Trophoblast cell (in vitro differentiated cells and primary cell): ENCODE data around the gene CCSAP.

ENCODE experiments used
- DNase-seq, 2 donors: peaks; one replicate each; pipeline ENCODE4 v3.0.0-alpha.2; 2016
- H2AFZ ChIP-seq: 2 replicates; pipeline ENCODE4 v1.6.1; 2013; ENCODE audit warnings: low read length, moderate library complexity, mild to moderate bottlenecking; ENCODE audit not compliant: insufficient read depth, poor library complexity
- H2AK5ac ChIP-seq: 2 replicates; pipeline ENCODE4 v1.6.1; 2013; ENCODE audit warnings: mild to moderate bottlenecking, low read length
- H2BK120ac ChIP-seq: 2 replicates; pipeline ENCODE4 v1.6.1; 2013; ENCODE audit warnings: low read length, mild to moderate bottlenecking, moderate library complexity; ENCODE audit not compliant: insufficient read depth, poor library complexity
- H2BK12ac ChIP-seq: 2 replicates; pipeline ENCODE4 v1.6.1; 2013; ENCODE audit warnings: mild to moderate bottlenecking, low read length, moderate library complexity
- H2BK5ac ChIP-seq: 2 replicates; pipeline ENCODE4 v1.6.1; 2013; ENCODE audit warnings: low read length, low read depth, moderate library complexity, mild to moderate bottlenecking; ENCODE audit not compliant: poor library complexity
- H3K14ac ChIP-seq: 2 replicates; pipeline ENCODE4 v1.6.1; 2013; ENCODE audit warnings: mild to moderate bottlenecking, low read length
- H3K18ac ChIP-seq: 2 replicates; pipeline ENCODE4 v1.6.1; 2013; ENCODE audit warnings: mild to moderate bottlenecking, low read length
- H3K23ac ChIP-seq: 2 replicates; pipeline ENCODE4 v1.6.1; 2013; ENCODE audit warnings: low read length
- H3K27ac ChIP-seq: 2 replicates; pipeline ENCODE4 v1.5.1; 2013; ENCODE audit warnings: low read depth, mild to moderate bottlenecking, inconsistent platforms, low read length, moderate library complexity
- H3K27me3 ChIP-seq: 2 replicates; pipeline ENCODE4 v1.6.1; 2013; ENCODE audit warnings: inconsistent platforms, mild to moderate bottlenecking, low read length, moderate library complexity; ENCODE audit not compliant: insufficient read depth
- H3K36me3 ChIP-seq, 2 experiments: 1 replicate in 1 of 2; 2 replicates in 1 of 2; pipeline ENCODE4 v1.6.1; 2013; ENCODE audit warnings: low read length in 2 of 2, mild to moderate bottlenecking in 2 of 2, moderate library complexity in 1 of 2; ENCODE audit not compliant: insufficient read depth in 2 of 2, control insufficient read depth in 1 of 2
- H3K4ac ChIP-seq: 2 replicates; pipeline ENCODE4 v1.6.1; 2013; ENCODE audit warnings: low read depth, mild to moderate bottlenecking, low read length, moderate library complexity
- H3K4me1 ChIP-seq, 2 experiments: 1 replicate in 1 of 2; 2 replicates in 1 of 2; pipeline ENCODE4 v1.6.1; 2013; ENCODE audit warnings: low read length in 2 of 2, mild to moderate bottlenecking in 2 of 2, moderate library complexity in 1 of 2; ENCODE audit not compliant: insufficient read depth in 2 of 2, control insufficient read depth in 1 of 2
- H3K4me2 ChIP-seq: 2 replicates; pipeline ENCODE4 v1.6.1; 2013; ENCODE audit warnings: inconsistent platforms, mild to moderate bottlenecking, low read length, moderate library complexity
- H3K4me3 ChIP-seq: 2 replicates; pipeline ENCODE4 v1.5.1; 2013; ENCODE audit warnings: mild to moderate bottlenecking, low read depth, low read length, inconsistent platforms
- H3K79me1 ChIP-seq: one replicate; pipeline ENCODE4 v1.6.1; 2013; ENCODE audit warnings: low read length
- H3K79me2 ChIP-seq: 2 replicates; pipeline ENCODE4 v1.6.1; 2013; ENCODE audit warnings: low read length, mild to moderate bottlenecking; ENCODE audit not compliant: control insufficient read depth, insufficient read depth, poor library complexity
- H3K9ac ChIP-seq: 2 replicates; pipeline ENCODE4 v1.6.1; 2013; ENCODE audit warnings: mild to moderate bottlenecking, low read length
- H3K9me3 ChIP-seq: 2 replicates; pipeline ENCODE4 v1.6.1; 2013; ENCODE audit warnings: low read depth, mild to moderate bottlenecking, control low read depth, inconsistent platforms, low read length; ENCODE audit not compliant: insufficient read depth
- H4K12ac ChIP-seq: 2 replicates; pipeline ENCODE4 v1.6.1; 2013; ENCODE audit warnings: low read depth, mild to moderate bottlenecking, low read length, moderate library complexity
- H4K8ac ChIP-seq: 2 replicates; pipeline ENCODE4 v1.6.1; 2013; ENCODE audit warnings: low read depth, mild to moderate bottlenecking, low read length, moderate library complexity
- H4K91ac ChIP-seq: one replicate; pipeline ENCODE4 v1.6.1; 2013; ENCODE audit warnings: low read depth, mild to moderate bottlenecking, low read length, moderate library complexity
- WGBS: extraction: QIAGEN DNeasy Blood & Tissue Kit; methylation state at CpG from one replicate; pipeline ENCODE4 v1.1.7; 2013; ENCODE audit warnings: missing lambda C conversion rate; ENCODE audit not compliant: insufficient read length, insufficient coverage; ENCODE audit errors: extremely low coverage; 5-methylcytosine and 5-hydroxymethylcytosine counted together

CCSAP gene

DNA sequence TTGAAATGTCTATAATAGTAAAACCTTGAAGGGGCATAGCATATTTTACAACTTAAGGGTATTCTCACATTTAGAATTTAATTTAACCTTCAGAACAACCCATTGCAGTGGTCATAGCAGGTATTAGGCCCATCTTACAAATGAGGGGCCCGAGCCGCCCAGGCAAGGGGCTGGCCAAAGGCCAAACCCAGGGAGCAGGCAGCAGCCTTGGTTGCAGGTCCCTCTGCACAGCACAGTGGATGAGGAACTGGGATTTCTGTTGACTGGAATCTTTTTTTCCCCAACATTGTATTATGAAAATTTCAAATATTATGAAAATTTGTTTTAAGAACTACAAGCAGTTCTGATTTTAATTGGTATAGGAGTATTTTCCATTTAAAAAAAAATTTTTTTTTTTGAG, 33.2 kb downstream of the CCSAP start:
- Histone ChIP-seq H3K14ac (no peak overlapping the region), H4K12ac (no peak overlapping the region), H3K79me1 (no peaks in the 10 kb centered on the region), H3K79me2 (no peaks in the 10 kb centered on the region), H3K9me3 (no peaks in the 10 kb centered on the region), H3K23ac (no peak overlapping the region), H3K18ac (no peak overlapping the region), H3K9ac (no peak overlapping the region), H4K91ac (no peak overlapping the region), H2BK12ac (no peak overlapping the region), H2AFZ (no peak overlapping the region), H3K4me1 (no peaks in the 10 kb centered on the region), H3K27me3 (no peaks in the 10 kb centered on the region), H4K8ac (no peak overlapping the region), H2BK5ac (no peak overlapping the region), H2BK120ac (no peak overlapping the region), H2AK5ac (no peak overlapping the region), H3K4ac (no peak overlapping the region), H3K36me3 (peaks cover 6 to 8% of the 10 kb centered on the region in 2 experiments), H3K27ac (no peak overlapping the region), H3K4me2 (no peak overlapping the region), H3K4me3 (no peak overlapping the region)
- DNase-seq = no peak
- whole genome bisulfite sequencing = no CpG with 5 or more reads among the region's 2 CpGs

DNA sequence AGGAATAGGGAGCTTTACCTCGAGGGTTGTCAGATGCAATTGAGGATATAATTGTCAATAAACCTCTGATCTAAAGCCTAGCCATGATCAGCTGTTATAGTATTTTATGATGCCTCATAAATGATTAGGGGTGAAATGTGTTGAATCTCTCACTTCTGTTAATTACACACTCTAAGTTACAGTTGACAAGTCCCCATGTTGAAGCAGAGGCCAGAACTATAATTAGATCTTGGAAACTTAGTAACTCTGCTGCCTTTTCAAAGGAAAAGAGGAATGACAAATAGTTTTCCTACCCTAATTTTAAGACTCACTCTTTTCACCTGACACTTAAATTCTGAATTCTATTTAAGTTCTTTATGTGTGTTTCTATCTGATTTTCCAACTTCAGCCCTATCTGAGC, 33.8 kb downstream of the CCSAP start:
- H2AK5ac ChIP-seq = no peak overlapping the region
- no peak overlapping the region for H3K9ac ChIP-seq
- no CpG with 5 or more reads among the region's 1 CpG for WGBS
- H3K4me2 ChIP-seq = no peak overlapping the region
- no peak overlapping the region for H4K91ac ChIP-seq
- no peak overlapping the region for H3K27ac ChIP-seq
- H4K8ac ChIP-seq = no peak overlapping the region
- H3K4me3 ChIP-seq = no peak overlapping the region
- H2BK120ac ChIP-seq = no peak overlapping the region
- H3K4ac ChIP-seq = no peak overlapping the region
- H3K36me3 ChIP-seq = peaks cover 8% of the 10 kb centered on the region in 2 experiments
- no peaks in the 10 kb centered on the region for H3K9me3 ChIP-seq
- H3K4me1 ChIP-seq = no peaks in the 10 kb centered on the region
- no peak overlapping the region for H2BK5ac ChIP-seq
- no peaks in the 10 kb centered on the region for H3K79me1 ChIP-seq
- H2AFZ ChIP-seq = no peak overlapping the region
- no peak overlapping the region for H3K14ac ChIP-seq
- H3K79me2 ChIP-seq = no peaks in the 10 kb centered on the region
- no peak overlapping the region for H2BK12ac ChIP-seq
- no peak overlapping the region for H4K12ac ChIP-seq
- no peak overlapping the region for H3K18ac ChIP-seq
- H3K27me3 ChIP-seq = no peaks in the 10 kb centered on the region
- H3K23ac ChIP-seq = no peak overlapping the region
- no peak for DNase-seq

- no CpG with 5 or more reads among the region's 2 CpGs for WGBS
- H3K9ac ChIP-seq = no peak overlapping the region
- H3K9me3 ChIP-seq = no peaks in the 10 kb centered on the region
- H2BK120ac ChIP-seq = no peak overlapping the region
- H3K14ac ChIP-seq = no peak overlapping the region
- H4K12ac ChIP-seq = no peak overlapping the region
- no peak overlapping the region for H3K4me2 ChIP-seq
- H3K27me3 ChIP-seq = no peaks in the 10 kb centered on the region
- no peak for DNase-seq
- no peak overlapping the region for H2AK5ac ChIP-seq
- H3K36me3 ChIP-seq = peaks cover 12 to 15% of the 10 kb centered on the region in 2 experiments
- no peaks in the 10 kb centered on the region for H3K79me2 ChIP-seq
- no peak overlapping the region for H2BK5ac ChIP-seq
- H3K4me3 ChIP-seq = no peak overlapping the region
- H3K27ac ChIP-seq = no peak overlapping the region
- no peak overlapping the region for H2BK12ac ChIP-seq
- H3K4ac ChIP-seq = no peak overlapping the region
- H4K8ac ChIP-seq = no peak overlapping the region
- H3K23ac ChIP-seq = no peak overlapping the region
- no peak overlapping the region for H2AFZ ChIP-seq
- no peak overlapping the region for H3K18ac ChIP-seq
- H3K79me1 ChIP-seq = no peaks in the 10 kb centered on the region
- no peak overlapping the region for H4K91ac ChIP-seq
- H3K4me1 ChIP-seq = no peaks in the 10 kb centered on the region
These were observed 37.5 kb downstream of the CCSAP start for GRCh38 chr1:229305392-229305791.

DNA sequence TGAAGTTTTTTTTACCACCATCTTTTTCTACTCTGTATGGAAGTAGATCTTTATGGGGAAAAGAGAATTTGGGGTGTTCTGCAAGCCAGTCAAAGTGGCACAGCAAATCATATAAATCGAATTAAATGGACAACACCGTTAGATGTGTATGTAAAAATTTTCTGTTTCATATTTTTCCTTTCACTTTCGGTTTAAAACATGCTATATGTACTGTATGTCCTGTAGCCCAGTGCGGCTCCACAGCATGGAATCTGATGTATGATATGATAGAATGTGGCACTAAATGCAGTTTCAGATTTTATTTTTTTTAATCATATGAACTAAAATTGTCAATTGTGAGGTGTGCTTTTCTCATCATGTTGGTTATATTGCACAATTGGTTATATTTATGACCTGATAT, 39.0 kb downstream of the CCSAP start:
- Histone ChIP-seq H3K4me2 (no peak overlapping the region), H2AFZ (no peak overlapping the region), H3K79me2 (no peaks in the 10 kb centered on the region), H2BK5ac (no peak overlapping the region), H3K18ac (no peak overlapping the region), H4K91ac (no peak overlapping the region), H4K12ac (no peak overlapping the region), H4K8ac (no peak overlapping the region), H3K27me3 (no peaks in the 10 kb centered on the region), H3K36me3 (peaks cover 14 to 24% of the 10 kb centered on the region in 2 experiments), H2BK120ac (no peak overlapping the region), H3K27ac (no peak overlapping the region), H3K9ac (no peak overlapping the region), H3K23ac (no peak overlapping the region), H3K4me3 (no peak overlapping the region), H2BK12ac (no peak overlapping the region), H3K4ac (no peak overlapping the region), H3K9me3 (no peaks in the 10 kb centered on the region), H3K4me1 (no peaks in the 10 kb centered on the region), H3K79me1 (no peaks in the 10 kb centered on the region), H2AK5ac (no peak overlapping the region), H3K14ac (no peak overlapping the region)
- WGBS = no CpG with 5 or more reads among the region's 4 CpGs
- no peak for DNase-seq
